Measurements from ENCODE around the gene SLA2. TPM values are rescaled to one million over a fixed set of nuclear protein-coding genes. Genes with fewer than 3 reads are reported as not detected.

SLA2 gene
- total and polyA plus RNA-seq, 2 of the 8 experiments (the other 6 are each of a cell fraction or from before 2014, with no cell fraction given), result 0.18 TPM; not detected in 1

DNA sequence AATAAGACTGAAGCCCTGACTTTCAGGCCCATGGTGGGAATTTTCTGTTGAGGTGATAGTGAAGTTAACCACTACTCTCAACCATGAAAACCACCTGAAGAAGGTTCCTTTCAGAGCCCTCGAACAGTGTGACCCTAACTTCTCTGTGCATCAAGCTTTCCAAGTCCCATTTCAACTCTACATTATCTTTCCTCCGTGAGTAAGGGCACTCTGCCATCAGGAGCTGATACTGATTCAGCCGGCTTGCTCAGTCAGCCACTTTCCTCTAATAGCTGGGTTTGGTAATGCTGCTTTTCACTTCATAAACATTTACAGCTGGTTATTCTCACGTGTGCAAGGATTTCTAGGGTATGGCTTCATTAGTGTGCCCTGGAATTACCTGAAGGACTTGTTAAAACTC, 10.7 kb upstream of the SLA2 start (continued):
- TF ChIP-seq, protein P1, sequence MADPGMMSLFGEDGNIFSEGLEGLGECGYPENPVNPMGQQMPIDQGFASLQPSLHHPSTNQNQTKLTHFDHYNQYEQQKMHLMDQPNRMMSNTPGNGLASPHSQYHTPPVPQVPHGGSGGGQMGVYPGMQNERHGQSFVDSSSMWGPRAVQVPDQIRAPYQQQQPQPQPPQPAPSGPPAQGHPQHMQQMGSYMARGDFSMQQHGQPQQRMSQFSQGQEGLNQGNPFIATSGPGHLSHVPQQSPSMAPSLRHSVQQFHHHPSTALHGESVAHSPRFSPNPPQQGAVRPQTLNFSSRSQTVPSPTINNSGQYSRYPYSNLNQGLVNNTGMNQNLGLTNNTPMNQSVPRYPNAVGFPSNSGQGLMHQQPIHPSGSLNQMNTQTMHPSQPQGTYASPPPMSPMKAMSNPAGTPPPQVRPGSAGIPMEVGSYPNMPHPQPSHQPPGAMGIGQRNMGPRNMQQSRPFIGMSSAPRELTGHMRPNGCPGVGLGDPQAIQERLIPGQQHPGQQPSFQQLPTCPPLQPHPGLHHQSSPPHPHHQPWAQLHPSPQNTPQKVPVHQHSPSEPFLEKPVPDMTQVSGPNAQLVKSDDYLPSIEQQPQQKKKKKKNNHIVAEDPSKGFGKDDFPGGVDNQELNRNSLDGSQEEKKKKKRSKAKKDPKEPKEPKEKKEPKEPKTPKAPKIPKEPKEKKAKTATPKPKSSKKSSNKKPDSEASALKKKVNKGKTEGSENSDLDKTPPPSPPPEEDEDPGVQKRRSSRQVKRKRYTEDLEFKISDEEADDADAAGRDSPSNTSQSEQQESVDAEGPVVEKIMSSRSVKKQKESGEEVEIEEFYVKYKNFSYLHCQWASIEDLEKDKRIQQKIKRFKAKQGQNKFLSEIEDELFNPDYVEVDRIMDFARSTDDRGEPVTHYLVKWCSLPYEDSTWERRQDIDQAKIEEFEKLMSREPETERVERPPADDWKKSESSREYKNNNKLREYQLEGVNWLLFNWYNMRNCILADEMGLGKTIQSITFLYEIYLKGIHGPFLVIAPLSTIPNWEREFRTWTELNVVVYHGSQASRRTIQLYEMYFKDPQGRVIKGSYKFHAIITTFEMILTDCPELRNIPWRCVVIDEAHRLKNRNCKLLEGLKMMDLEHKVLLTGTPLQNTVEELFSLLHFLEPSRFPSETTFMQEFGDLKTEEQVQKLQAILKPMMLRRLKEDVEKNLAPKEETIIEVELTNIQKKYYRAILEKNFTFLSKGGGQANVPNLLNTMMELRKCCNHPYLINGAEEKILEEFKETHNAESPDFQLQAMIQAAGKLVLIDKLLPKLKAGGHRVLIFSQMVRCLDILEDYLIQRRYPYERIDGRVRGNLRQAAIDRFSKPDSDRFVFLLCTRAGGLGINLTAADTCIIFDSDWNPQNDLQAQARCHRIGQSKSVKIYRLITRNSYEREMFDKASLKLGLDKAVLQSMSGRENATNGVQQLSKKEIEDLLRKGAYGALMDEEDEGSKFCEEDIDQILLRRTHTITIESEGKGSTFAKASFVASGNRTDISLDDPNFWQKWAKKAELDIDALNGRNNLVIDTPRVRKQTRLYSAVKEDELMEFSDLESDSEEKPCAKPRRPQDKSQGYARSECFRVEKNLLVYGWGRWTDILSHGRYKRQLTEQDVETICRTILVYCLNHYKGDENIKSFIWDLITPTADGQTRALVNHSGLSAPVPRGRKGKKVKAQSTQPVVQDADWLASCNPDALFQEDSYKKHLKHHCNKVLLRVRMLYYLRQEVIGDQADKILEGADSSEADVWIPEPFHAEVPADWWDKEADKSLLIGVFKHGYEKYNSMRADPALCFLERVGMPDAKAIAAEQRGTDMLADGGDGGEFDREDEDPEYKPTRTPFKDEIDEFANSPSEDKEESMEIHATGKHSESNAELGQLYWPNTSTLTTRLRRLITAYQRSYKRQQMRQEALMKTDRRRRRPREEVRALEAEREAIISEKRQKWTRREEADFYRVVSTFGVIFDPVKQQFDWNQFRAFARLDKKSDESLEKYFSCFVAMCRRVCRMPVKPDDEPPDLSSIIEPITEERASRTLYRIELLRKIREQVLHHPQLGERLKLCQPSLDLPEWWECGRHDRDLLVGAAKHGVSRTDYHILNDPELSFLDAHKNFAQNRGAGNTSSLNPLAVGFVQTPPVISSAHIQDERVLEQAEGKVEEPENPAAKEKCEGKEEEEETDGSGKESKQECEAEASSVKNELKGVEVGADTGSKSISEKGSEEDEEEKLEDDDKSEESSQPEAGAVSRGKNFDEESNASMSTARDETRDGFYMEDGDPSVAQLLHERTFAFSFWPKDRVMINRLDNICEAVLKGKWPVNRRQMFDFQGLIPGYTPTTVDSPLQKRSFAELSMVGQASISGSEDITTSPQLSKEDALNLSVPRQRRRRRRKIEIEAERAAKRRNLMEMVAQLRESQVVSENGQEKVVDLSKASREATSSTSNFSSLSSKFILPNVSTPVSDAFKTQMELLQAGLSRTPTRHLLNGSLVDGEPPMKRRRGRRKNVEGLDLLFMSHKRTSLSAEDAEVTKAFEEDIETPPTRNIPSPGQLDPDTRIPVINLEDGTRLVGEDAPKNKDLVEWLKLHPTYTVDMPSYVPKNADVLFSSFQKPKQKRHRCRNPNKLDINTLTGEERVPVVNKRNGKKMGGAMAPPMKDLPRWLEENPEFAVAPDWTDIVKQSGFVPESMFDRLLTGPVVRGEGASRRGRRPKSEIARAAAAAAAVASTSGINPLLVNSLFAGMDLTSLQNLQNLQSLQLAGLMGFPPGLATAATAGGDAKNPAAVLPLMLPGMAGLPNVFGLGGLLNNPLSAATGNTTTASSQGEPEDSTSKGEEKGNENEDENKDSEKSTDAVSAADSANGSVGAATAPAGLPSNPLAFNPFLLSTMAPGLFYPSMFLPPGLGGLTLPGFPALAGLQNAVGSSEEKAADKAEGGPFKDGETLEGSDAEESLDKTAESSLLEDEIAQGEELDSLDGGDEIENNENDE (IDR thresholded peaks at IDR 0.05; ENCODE audit: insufficient replicate concordance, low read length), result no peak
- TF ChIP-seq GABPA (IDR thresholded peaks at IDR 0.05; ENCODE audit: borderline replicate concordance, insufficient read depth, low read length) (no peak), RBBP5 (IDR thresholded peaks at IDR 0.05; ENCODE audit: borderline replicate concordance, low read depth, low read length) (no peak)
- TF ChIP-seq, protein P2, sequence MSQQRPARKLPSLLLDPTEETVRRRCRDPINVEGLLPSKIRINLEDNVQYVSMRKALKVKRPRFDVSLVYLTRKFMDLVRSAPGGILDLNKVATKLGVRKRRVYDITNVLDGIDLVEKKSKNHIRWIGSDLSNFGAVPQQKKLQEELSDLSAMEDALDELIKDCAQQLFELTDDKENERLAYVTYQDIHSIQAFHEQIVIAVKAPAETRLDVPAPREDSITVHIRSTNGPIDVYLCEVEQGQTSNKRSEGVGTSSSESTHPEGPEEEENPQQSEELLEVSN (IDR thresholded peaks at IDR 0.05), result no peak
